ENCODE data around the gene CD300LG.

GRCh38 chr17:43871946-43872690 lies 25.1 kb downstream of the CD300LG start:
- TF ChIP-seq CTCF (IDR thresholded peaks at IDR 0.05; ENCODE audit: low read depth, low read length, poor library complexity, severe bottlenecking) (no peak), EZH2phosphoT487 (IDR thresholded peaks at IDR 0.05; ENCODE audit: borderline replicate concordance, low read length) (no peak)

All from DOHH2 (cell line).